Neuronal stem cell (in vitro differentiated cells): Measurements from ENCODE around the gene NXNL2.
A peak's percentile ranks its signal among the peaks of the same experiment; 100 is the strongest.

Source experiments
- DNase-seq: peaks from one replicate; pipeline ENCODE4 v3.0.0-alpha.2; 2013; ENCODE audit warnings: low spot score
- H2AFZ ChIP-seq: one replicate; pipeline ENCODE4 v1.6.1; 2013; ENCODE audit warnings: mild to moderate bottlenecking, low read length, inconsistent platforms
- H2AK5ac ChIP-seq: 2 replicates; pipeline ENCODE4 v1.6.1; 2013; ENCODE audit warnings: low read depth, mild to moderate bottlenecking, inconsistent platforms, low read length, moderate library complexity, mixed read lengths
- H2BK120ac ChIP-seq: 2 replicates; pipeline ENCODE4 v1.6.1; 2013; ENCODE audit warnings: low read depth, mild to moderate bottlenecking, inconsistent platforms, low read length, moderate library complexity, mixed read lengths
- H2BK12ac ChIP-seq: one replicate; pipeline ENCODE4 v1.6.1; 2013; ENCODE audit warnings: low read length, inconsistent platforms
- H2BK15ac ChIP-seq: 2 replicates; pipeline ENCODE4 v1.6.1; 2013; ENCODE audit warnings: mild to moderate bottlenecking, low read length, inconsistent platforms, mixed read lengths
- H2BK5ac ChIP-seq: one replicate; pipeline ENCODE4 v1.6.1; 2013; ENCODE audit warnings: inconsistent platforms, mild to moderate bottlenecking, low read length, moderate library complexity
- H3K14ac ChIP-seq: one replicate; pipeline ENCODE4 v1.6.1; 2013; ENCODE audit warnings: low read length, inconsistent platforms
- H3K18ac ChIP-seq: 2 replicates; pipeline ENCODE4 v1.6.1; 2013; ENCODE audit warnings: low read length, inconsistent platforms
- H3K23ac ChIP-seq: 2 replicates; pipeline ENCODE4 v1.6.1; 2013; ENCODE audit warnings: low read depth, mild to moderate bottlenecking, mixed read lengths, low read length, inconsistent platforms; ENCODE audit not compliant: poor library complexity
- H3K27ac ChIP-seq: replicated peaks from 3 replicates; pipeline ENCODE4 v1.5.1; 2013; ENCODE audit warnings: low read length, inconsistent platforms
- H3K27me3 ChIP-seq, 3 experiments: 2 replicates each; pipeline ENCODE4 v1.6.1; 2013; ENCODE audit warnings: low read length in 3 of 3, mild to moderate bottlenecking in 2 of 3, inconsistent platforms in 1 of 3, low read depth in 1 of 3, mixed read lengths in 1 of 3, moderate library complexity in 1 of 3; ENCODE audit not compliant: control insufficient read depth in 3 of 3, insufficient read depth in 3 of 3
- H3K36me3 ChIP-seq, 2 donors: replicated peaks in 1 of 2; 2 replicates each; pipeline ENCODE4 v1.6.1; 2013; ENCODE audit warnings: low read length in 2 of 2; ENCODE audit not compliant: control insufficient read depth in 2 of 2, insufficient read depth in 2 of 2
- H3K4ac ChIP-seq: 2 replicates; pipeline ENCODE4 v1.6.1; 2013; ENCODE audit warnings: inconsistent platforms, mild to moderate bottlenecking, low read length, moderate library complexity
- H3K4me1 ChIP-seq, 2 donors: 1 replicate in 1 of 2; 2 replicates in 1 of 2; pipeline ENCODE4 v1.6.1; 2013; ENCODE audit warnings: low read length in 2 of 2, low read depth in 1 of 2; ENCODE audit not compliant: control insufficient read depth in 2 of 2, insufficient read depth in 1 of 2
- H3K4me2 ChIP-seq: one replicate; pipeline ENCODE4 v1.6.1; 2013; ENCODE audit warnings: mild to moderate bottlenecking, low read length, inconsistent platforms; ENCODE audit not compliant: insufficient read depth, poor library complexity, severe bottlenecking
- H3K4me3 ChIP-seq, 2 donors: 2 replicates each; pipeline ENCODE4 v1.5.1; 2013; ENCODE audit warnings: low read length in 2 of 2, mild to moderate bottlenecking in 2 of 2, inconsistent platforms in 1 of 2, moderate library complexity in 1 of 2
- H3K79me1 ChIP-seq: one replicate; pipeline ENCODE4 v1.6.1; 2013; ENCODE audit warnings: low read depth, mild to moderate bottlenecking, inconsistent platforms, low read length, moderate library complexity
- H3K9ac ChIP-seq: one replicate; pipeline ENCODE4 v1.6.1; 2013; ENCODE audit warnings: mild to moderate bottlenecking, low read depth, low read length, inconsistent platforms; ENCODE audit not compliant: poor library complexity
- H3K9me3 ChIP-seq, 2 donors: replicated peaks in 1 of 2; 2 replicates each; pipeline versions ENCODE3 to v1.6.1; 2013; ENCODE audit warnings: low read length in 2 of 2, mild to moderate bottlenecking in 2 of 2, inconsistent platforms in 1 of 2, low read depth in 1 of 2, mixed read lengths in 1 of 2, moderate library complexity in 1 of 2; ENCODE audit not compliant: control insufficient read depth in 2 of 2, insufficient read depth in 1 of 2
- H4K8ac ChIP-seq: one replicate; pipeline ENCODE4 v1.6.1; 2013; ENCODE audit warnings: low read depth, mild to moderate bottlenecking, inconsistent platforms, low read length, moderate library complexity
- H4K91ac ChIP-seq: one replicate; pipeline ENCODE4 v1.6.1; 2013; ENCODE audit warnings: low read length, low read depth, mild to moderate bottlenecking, inconsistent platforms; ENCODE audit not compliant: poor library complexity
- WGBS, 2 donors: extraction: QIAGEN DNeasy Blood & Tissue Kit; methylation state at CpG; one replicate each; pipeline ENCODE4 v1.1.7; 2013; ENCODE audit warnings: missing lambda C conversion rate in 2 of 2, mixed read lengths in 1 of 2; ENCODE audit not compliant: insufficient read length in 2 of 2, insufficient replicate concordance in 1 of 2; ENCODE audit errors: extremely low coverage in 2 of 2; 5-methylcytosine and 5-hydroxymethylcytosine counted together

NXNL2 gene

DNA sequence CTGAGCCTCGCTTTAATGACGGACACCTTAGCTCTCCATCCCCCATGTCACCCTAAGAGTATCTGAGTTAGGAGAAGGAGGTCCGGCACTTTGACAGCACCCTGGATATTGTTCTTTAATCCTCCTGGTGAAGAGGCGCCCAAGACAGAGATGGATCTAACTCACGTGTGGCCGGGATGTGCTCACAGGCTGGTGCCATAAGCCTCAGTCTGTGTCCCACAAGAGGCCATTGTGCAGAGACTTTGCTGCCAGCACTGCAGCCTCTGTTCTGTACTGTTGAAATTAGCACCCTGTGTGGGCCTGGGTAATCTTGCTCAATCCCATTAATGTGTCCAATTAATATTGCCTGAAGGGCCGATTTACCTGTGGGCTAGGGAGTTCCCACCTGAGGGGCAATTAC is 37.7 kb downstream of the NXNL2 start:
- Histone ChIP-seq H2AK5ac (peak overlapping the region; percentile 17), H3K9me3 (no peaks in the 10 kb centered on the region), H2AFZ (no peak overlapping the region), H2BK12ac (no peak overlapping the region), H4K8ac (no peak overlapping the region), H3K9ac (no peak overlapping the region), H3K27me3 (peaks cover 0 to 2% (median 0%) of the 10 kb centered on the region in 3 experiments), H3K18ac (no peak overlapping the region), H3K4ac (no peak overlapping the region), H3K4me3 (peak overlapping the region in 1 of 2 donors; percentile 68), H3K27ac (no peak overlapping the region), H4K91ac (no peak overlapping the region), H3K4me2 (no peak overlapping the region), H3K4me1 (peaks cover 3% of the 10 kb centered on the region in 2 donors), H3K36me3 (no peaks in the 10 kb centered on the region), H2BK15ac (no peak overlapping the region), H3K23ac (no peak overlapping the region), H3K14ac (no peak overlapping the region), H2BK120ac (no peak overlapping the region), H2BK5ac (no peak overlapping the region), H3K79me1 (no peaks in the 10 kb centered on the region)
- no CpG with 5 or more reads among the region's 7 CpGs for WGBS, 2 donors
- DNase-seq: no peak

DNA sequence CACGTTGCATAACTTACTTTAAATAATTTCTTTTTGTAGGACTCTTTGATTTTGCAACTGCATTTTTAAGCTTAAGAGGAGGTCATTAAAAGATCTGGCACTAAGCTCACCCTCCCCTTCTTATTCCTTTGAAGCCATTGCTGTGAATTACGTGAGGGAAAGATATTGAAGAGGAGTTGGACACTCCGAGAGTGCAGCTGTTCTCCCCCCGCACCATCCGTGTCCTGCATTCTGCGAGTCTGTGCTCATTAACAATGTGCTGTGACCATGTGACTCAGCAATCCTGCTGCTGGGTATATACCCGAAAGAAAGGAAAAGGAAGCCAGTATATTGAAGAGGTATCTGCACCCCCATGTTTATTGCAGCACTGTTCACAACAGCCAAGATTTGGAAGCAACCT is 40.0 kb downstream of the NXNL2 start:
- no peak overlapping the region for H2AK5ac ChIP-seq
- H2BK5ac ChIP-seq: no peak overlapping the region
- no peak overlapping the region for H2BK12ac ChIP-seq
- H3K27ac ChIP-seq: no peak overlapping the region
- no peak overlapping the region for H2BK15ac ChIP-seq
- H2AFZ ChIP-seq: peak overlapping the region; percentile 51
- peaks cover 3% of the 10 kb centered on the region in 2 donors for H3K4me1 ChIP-seq
- no peak overlapping the region for H4K8ac ChIP-seq
- no peak overlapping the region for H3K9ac ChIP-seq
- no peak overlapping the region for H3K4me2 ChIP-seq
- H3K4me3 ChIP-seq: no peak overlapping the region
- WGBS, 2 donors: no CpG with 5 or more reads among the region's 7 CpGs
- peaks cover 0 to 2% (median 0%) of the 10 kb centered on the region in 3 experiments for H3K27me3 ChIP-seq
- no peaks in the 10 kb centered on the region for H3K36me3 ChIP-seq
- no peak overlapping the region for H2BK120ac ChIP-seq
- no peak for DNase-seq
- H3K18ac ChIP-seq: no peak overlapping the region
- H3K23ac ChIP-seq: no peak overlapping the region
- no peak overlapping the region for H3K14ac ChIP-seq
- H3K79me1 ChIP-seq: no peaks in the 10 kb centered on the region
- H4K91ac ChIP-seq: no peak overlapping the region
- peaks cover 0 to 1% of the 10 kb centered on the region in 2 donors for H3K9me3 ChIP-seq
- H3K4ac ChIP-seq: no peak overlapping the region

GRCh38 chr9:88577256-88578120 is 42.5 kb downstream of the NXNL2 start:
- DNase-seq: no peak
- peaks cover 0 to 2% (median 0%) of the 10 kb centered on the region in 3 experiments for H3K27me3 ChIP-seq
- H3K27ac ChIP-seq: no peak overlapping the region
- no peak overlapping the region for H2BK15ac ChIP-seq
- no peak overlapping the region for H4K8ac ChIP-seq
- WGBS, 2 donors: no CpG with 5 or more reads among the region's 19 CpGs
- peaks cover 0 to 1% of the 10 kb centered on the region in 2 donors for H3K9me3 ChIP-seq
- H2BK5ac ChIP-seq: no peak overlapping the region
- no peak overlapping the region for H3K4me2 ChIP-seq
- no peak overlapping the region for H2BK120ac ChIP-seq
- H2BK12ac ChIP-seq: no peak overlapping the region
- H3K4me3 ChIP-seq: no peak overlapping the region
- no peak overlapping the region for H3K9ac ChIP-seq
- H3K23ac ChIP-seq: no peak overlapping the region
- H4K91ac ChIP-seq: no peak overlapping the region
- peaks cover 3% of the 10 kb centered on the region in 2 donors for H3K4me1 ChIP-seq
- no peak overlapping the region for H3K14ac ChIP-seq
- no peak overlapping the region for H2AFZ ChIP-seq
- H3K36me3 ChIP-seq: no peaks in the 10 kb centered on the region
- no peak overlapping the region for H2AK5ac ChIP-seq
- no peak overlapping the region for H3K18ac ChIP-seq
- H3K79me1 ChIP-seq: no peaks in the 10 kb centered on the region
- no peak overlapping the region for H3K4ac ChIP-seq
